Measurements from ENCODE around the gene GPC6. TPM values are rescaled to one million over a fixed set of nuclear protein-coding genes. Genes with fewer than 3 reads are reported as not detected.

GPC6 gene
- total and polyA plus RNA-seq, 4 donors = 5.9 to 29.1 (median 18.2) TPM

DNA sequence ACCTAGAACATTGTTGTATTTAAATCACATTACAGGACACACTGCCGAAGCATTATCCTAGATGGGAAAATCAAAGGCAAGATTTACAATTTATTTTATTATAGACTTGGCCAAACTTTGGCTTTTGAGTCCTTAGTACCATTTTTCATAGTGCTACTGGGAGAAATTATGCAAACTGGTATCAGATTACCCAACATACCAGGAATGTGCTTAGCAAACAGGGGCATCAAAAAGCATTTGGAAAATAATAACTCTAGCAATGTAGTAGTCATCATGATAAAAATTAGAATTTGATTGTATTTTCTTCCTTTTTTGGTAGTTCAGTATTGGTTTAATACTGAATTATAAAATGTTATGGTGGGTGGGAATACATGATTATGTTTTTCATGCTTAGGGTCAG is 34.0 kb downstream of the GPC6 start:
- H3K4me3 ChIP-seq (ENCODE audit: low read depth in 1 of 3, low read length in 3 of 3) = no peak overlapping the region
- no peak for DNase-seq (ENCODE audit: low spot score)
- H3K4me1 ChIP-seq (ENCODE audit: control insufficient read depth in 4 of 4, insufficient read depth in 4 of 4, low read length in 3 of 4) = peaks cover 0 to 6% (median 0%) of the 10 kb centered on the region in 4 donors
- no peaks in the 10 kb centered on the region for H3K9me3 ChIP-seq (ENCODE audit: control insufficient read depth in 4 of 4, low read length in 3 of 4)
- no peak overlapping the region for H3K9ac ChIP-seq (ENCODE audit: low read depth in 1 of 2, low read length in 2 of 2)
- no peak for TF ChIP-seq FOXA2 (IDR thresholded peaks at IDR 0.05)
- no peak for TF ChIP-seq REST (IDR thresholded peaks at IDR 0.05)
- TF ChIP-seq, protein P1, sequence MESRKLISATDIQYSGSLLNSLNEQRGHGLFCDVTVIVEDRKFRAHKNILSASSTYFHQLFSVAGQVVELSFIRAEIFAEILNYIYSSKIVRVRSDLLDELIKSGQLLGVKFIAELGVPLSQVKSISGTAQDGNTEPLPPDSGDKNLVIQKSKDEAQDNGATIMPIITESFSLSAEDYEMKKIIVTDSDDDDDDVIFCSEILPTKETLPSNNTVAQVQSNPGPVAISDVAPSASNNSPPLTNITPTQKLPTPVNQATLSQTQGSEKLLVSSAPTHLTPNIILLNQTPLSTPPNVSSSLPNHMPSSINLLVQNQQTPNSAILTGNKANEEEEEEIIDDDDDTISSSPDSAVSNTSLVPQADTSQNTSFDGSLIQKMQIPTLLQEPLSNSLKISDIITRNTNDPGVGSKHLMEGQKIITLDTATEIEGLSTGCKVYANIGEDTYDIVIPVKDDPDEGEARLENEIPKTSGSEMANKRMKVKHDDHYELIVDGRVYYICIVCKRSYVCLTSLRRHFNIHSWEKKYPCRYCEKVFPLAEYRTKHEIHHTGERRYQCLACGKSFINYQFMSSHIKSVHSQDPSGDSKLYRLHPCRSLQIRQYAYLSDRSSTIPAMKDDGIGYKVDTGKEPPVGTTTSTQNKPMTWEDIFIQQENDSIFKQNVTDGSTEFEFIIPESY (IDR thresholded peaks at IDR 0.05) = no peak
- H3K27me3 ChIP-seq (ENCODE audit: control insufficient read depth in 4 of 4, insufficient read depth in 4 of 4, low read length in 3 of 4) = no peaks in the 10 kb centered on the region
- no peaks in the 10 kb centered on the region for H3K36me3 ChIP-seq (ENCODE audit: control insufficient read depth in 4 of 4, insufficient read depth in 3 of 4, low read depth in 1 of 4, low read length in 3 of 4)
- WGBS = 90% methylated on average over 1 of the region's 1 CpG
- no peak overlapping the region for H3K27ac ChIP-seq (ENCODE audit: low read depth in 1 of 2, low read length in 2 of 2)

- TF ChIP-seq RAD21 (IDR thresholded peaks at IDR 0.05) (no peak), HNF4G (IDR thresholded peaks at IDR 0.05) (no peak), TAF1 (conservative IDR thresholded peaks at IDR 0.05) (no peak), RXRA (IDR thresholded peaks at IDR 0.05) (no peak), FOXA1 (IDR thresholded peaks at IDR 0.05) (no peak), NR2F2 (IDR thresholded peaks at IDR 0.05) (no peak), YY1 (IDR thresholded peaks at IDR 0.05) (no peak), JUND (IDR thresholded peaks at IDR 0.05) (no peak), REST (IDR thresholded peaks at IDR 0.05) (no peak), SP1 (IDR thresholded peaks at IDR 0.05) (no peak), HNF4A (conservative IDR thresholded peaks at IDR 0.05) (no peak), FOXA2 (IDR thresholded peaks at IDR 0.05) (no peak), GABPA (IDR thresholded peaks at IDR 0.05 in 1 of 2, conservative IDR thresholded peaks at IDR 0.05 in 1 of 2) (no peak), EGR1 (IDR thresholded peaks at IDR 0.05; ENCODE audit: low read depth in 2 of 2) (no peak)
- TF ChIP-seq, protein P1 (IDR thresholded peaks at IDR 0.05) = no peak
- TF ChIP-seq, protein P2, sequence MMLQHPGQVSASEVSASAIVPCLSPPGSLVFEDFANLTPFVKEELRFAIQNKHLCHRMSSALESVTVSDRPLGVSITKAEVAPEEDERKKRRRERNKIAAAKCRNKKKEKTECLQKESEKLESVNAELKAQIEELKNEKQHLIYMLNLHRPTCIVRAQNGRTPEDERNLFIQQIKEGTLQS (IDR thresholded peaks at IDR 0.05) = no peak
- TF ChIP-seq, protein P3, sequence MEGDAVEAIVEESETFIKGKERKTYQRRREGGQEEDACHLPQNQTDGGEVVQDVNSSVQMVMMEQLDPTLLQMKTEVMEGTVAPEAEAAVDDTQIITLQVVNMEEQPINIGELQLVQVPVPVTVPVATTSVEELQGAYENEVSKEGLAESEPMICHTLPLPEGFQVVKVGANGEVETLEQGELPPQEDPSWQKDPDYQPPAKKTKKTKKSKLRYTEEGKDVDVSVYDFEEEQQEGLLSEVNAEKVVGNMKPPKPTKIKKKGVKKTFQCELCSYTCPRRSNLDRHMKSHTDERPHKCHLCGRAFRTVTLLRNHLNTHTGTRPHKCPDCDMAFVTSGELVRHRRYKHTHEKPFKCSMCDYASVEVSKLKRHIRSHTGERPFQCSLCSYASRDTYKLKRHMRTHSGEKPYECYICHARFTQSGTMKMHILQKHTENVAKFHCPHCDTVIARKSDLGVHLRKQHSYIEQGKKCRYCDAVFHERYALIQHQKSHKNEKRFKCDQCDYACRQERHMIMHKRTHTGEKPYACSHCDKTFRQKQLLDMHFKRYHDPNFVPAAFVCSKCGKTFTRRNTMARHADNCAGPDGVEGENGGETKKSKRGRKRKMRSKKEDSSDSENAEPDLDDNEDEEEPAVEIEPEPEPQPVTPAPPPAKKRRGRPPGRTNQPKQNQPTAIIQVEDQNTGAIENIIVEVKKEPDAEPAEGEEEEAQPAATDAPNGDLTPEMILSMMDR (IDR thresholded peaks at IDR 0.05; ENCODE audit: low read depth, low read length, missing input control) = no peak
- TF ChIP-seq, protein P4, sequence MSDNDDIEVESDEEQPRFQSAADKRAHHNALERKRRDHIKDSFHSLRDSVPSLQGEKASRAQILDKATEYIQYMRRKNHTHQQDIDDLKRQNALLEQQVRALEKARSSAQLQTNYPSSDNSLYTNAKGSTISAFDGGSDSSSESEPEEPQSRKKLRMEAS (IDR thresholded peaks at IDR 0.05) = no peak
- H3K36me3 ChIP-seq (ENCODE audit: control insufficient read depth in 4 of 4, insufficient read depth in 3 of 4, low read depth in 1 of 4, low read length in 3 of 4) = no peaks in the 10 kb centered on the region
- H3K4me3 ChIP-seq (ENCODE audit: low read depth in 1 of 3, low read length in 3 of 3) = no peak overlapping the region
- H3K9me3 ChIP-seq (ENCODE audit: control insufficient read depth in 4 of 4, low read length in 3 of 4) = no peaks in the 10 kb centered on the region
- no peak overlapping the region for H3K9ac ChIP-seq (ENCODE audit: low read depth in 1 of 2, low read length in 2 of 2)
- DNase-seq (ENCODE audit: low spot score) = no peak
- no peak overlapping the region for H3K27ac ChIP-seq (ENCODE audit: low read depth in 1 of 2, low read length in 2 of 2)
- H3K4me1 ChIP-seq (ENCODE audit: control insufficient read depth in 4 of 4, insufficient read depth in 4 of 4, low read length in 3 of 4) = peaks cover 0 to 6% (median 0%) of the 10 kb centered on the region in 4 donors
- H3K27me3 ChIP-seq (ENCODE audit: control insufficient read depth in 4 of 4, insufficient read depth in 4 of 4, low read length in 3 of 4) = no peaks in the 10 kb centered on the region
- 89% methylated on average over 2 of the region's 2 CpGs for WGBS
These were observed 36.2 kb downstream of the GPC6 start for GRCh38 chr13:93262729-93263345.

Measured in liver (tissue), 9 donors.